ENCODE results near the gene STAP2. TPM values are rescaled to one million over a fixed set of nuclear protein-coding genes. Genes with fewer than 3 reads are reported as not detected.
A peak's percentile ranks its signal among the peaks of the same experiment; 100 is the strongest.
"Not testable (repeated sequence)": the region's sequence is repeated elsewhere in the genome, so short reads cannot be mapped to it uniquely, and the experiment has no call there.

Gene STAP2
- total RNA-seq, 1 donor from 2014 or later: 14.7 TPM

GRCh38 chr19:4357921-4358326 lies 19.3 kb upstream of the STAP2 start:
- DNase-seq: no peak

DNA sequence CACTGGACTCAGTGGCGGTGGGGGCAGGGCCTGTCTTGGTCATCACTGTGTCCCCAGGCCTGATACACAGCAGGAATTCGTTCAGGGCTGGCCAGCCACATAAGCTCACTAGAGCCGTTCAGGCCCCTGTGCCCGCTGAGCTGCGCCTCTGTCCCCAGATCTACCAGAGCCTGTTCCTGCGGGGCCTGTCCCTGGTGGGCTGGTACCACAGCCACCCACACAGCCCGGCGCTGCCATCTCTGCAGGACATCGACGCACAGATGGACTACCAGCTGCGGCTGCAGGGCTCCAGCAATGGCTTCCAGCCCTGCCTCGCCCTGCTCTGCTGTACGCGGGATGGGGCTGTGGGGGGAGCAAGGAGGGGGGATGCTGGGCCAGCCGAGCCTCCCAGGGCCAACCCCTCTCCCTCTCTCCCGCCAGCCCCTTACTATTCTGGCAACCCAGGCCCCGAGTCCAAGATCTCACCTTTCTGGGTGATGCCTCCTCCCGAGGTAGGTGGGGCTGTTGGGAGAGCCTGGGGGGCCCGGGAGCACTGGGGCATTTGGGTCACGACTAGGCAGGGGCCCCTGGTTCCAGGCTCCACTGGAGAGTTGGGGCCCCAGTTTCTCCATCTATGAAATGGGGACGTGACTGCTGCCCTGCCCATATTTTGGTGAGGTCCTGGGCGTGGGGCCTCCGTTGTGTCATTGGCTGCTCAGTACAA lies 18.6 kb upstream of the STAP2 start:
- DNase-seq: no peak

DNA sequence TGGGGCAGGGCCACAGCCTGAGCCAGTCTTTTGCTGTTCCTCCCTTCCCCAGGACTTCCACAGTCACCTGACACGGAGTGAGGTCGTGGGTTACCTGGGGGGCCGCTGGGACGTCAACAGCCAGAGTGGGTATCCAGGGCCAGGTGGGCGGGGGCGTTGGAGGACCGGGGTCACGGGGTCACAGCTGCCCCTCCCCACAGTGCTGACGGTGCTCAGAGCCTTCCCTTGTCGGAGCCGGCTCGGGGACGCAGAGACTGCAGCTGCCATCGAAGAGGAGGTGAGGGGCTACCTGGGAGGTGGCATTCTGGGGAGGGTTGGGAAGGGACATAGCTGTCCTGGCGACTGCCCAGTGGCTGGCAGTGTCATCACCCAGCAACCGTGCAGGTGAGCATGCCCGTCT lies 16.3 kb upstream of the STAP2 start:
- DNase-seq: no peak

DNA sequence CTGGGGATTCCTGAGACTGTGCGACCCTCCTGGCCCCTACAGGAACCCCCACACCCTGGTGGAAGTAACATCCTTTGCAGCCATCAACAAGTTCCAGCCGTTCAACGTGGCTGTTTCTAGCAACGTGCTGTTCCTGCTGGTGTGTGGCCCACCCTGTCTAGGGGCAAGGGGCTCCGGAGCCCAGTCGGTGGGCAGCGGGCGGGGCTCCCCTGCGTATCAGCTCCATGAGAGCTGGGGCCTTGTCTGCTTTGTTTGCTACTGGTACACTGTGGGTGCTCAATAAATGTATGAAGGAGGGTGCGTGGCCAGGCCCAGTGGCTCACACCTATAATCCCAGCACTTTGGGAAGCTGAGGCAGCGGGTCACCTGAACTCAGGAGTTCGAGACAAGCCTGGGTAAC lies 15.7 kb upstream of the STAP2 start:
- no peak for DNase-seq

DNA sequence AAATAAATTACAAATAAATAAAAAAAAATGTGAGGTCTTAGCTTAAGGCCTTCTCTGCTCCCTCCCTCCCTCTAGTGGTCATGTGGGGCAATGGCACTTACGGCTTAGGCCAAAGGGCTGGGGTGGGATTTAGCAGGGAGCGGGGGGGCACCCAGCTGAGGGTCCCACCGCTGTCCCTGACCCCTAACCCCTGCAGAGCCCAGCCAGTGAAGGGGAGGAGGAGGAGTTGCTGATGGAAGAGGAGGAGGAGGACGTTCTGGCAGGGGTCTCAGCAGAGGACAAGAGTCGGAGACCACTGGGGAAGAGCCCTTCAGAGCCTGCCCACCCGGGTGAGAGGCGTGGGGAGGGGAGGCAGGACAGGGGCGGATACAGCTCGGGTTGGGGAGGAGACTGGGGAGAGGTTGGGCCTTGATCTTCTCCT lies 14.1 kb upstream of the STAP2 start:
- DNase-seq: peak; percentile 79

DNA sequence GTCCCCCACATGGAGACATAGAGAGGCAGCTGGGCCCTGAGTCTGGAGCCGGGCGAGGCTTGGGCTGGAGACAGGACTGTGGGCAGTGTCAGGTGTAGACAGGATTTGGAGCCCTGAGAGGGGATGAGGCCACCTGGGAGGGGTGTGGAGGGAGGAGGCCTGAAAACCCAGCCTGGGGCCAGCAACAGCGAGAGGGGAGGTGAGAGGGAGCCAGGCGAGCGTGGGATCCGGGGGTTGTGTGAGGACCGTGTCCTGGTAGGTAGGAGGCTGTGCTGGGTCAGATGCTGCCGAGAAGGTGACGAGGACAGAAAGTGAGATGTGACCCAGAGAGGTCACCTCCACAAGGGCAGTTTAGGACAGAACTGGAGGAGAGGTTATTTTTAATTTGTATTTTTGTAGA lies 12.1 kb upstream of the STAP2 start:
- DNase-seq: no peak

DNA sequence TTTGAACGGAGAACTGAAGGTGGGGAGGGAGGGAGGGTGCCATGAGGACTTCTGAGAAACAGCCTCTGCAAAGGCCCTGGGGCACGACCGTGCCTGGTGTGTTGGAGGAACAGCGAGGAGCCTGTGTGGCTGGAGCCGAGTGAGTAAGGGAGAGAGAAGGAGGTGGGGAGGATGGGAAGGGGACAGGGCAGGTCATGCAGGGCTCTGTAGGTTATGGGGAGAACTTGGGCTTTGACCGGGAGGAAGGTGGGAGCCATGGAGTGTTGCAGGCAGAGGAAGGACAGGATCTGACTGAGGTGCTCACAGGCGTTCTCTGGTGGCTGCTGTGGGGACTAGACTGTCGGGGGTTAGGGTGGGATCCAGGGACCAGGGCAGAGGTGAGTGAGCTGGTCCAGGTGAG lies 11.5 kb upstream of the STAP2 start:
- no peak for DNase-seq

DNA sequence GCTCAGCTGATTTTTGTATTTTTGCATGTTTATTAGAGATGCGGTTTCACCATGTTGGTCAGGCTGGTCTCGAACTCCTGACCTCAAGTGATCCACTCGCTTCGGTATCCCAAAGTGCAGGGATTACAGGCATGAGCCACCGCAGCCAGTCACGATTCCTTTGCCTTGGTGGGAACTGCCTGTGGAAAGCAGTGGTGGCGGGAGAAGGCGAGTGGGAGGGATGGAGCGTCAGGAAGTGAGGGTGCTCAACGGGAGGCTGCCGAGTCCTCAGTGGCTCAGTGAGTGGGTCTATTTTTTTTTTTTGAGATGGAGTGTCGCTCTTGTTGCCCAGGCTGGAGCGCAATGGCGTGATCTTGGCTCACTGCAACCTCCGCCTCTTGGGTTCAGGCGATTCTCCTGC lies 10.6 kb upstream of the STAP2 start:
- not testable (repeated sequence) for DNase-seq

DNA sequence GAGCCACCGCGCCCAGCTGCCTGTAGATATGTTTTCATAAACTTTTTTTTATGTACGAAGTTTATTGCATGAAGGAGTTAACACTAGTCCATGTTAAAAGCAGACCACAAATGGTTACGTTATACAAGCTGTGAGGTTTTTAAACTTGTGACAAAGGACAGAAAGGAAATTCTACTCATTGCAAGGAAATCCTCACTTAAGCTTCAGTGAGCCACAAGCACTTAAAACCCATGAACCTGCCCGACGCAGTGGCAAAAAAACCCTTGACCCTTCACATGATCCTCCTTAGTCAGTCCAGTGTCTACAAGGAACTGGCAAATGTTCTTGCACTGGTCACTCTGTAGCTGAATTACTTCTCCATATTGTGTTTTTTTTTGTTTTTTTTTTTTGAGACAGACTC lies 8.9 kb upstream of the STAP2 start:
- no peak for DNase-seq

GRCh38 chr19:4346020-4346383 lies 7.4 kb upstream of the STAP2 start:
- no peak for DNase-seq

DNA sequence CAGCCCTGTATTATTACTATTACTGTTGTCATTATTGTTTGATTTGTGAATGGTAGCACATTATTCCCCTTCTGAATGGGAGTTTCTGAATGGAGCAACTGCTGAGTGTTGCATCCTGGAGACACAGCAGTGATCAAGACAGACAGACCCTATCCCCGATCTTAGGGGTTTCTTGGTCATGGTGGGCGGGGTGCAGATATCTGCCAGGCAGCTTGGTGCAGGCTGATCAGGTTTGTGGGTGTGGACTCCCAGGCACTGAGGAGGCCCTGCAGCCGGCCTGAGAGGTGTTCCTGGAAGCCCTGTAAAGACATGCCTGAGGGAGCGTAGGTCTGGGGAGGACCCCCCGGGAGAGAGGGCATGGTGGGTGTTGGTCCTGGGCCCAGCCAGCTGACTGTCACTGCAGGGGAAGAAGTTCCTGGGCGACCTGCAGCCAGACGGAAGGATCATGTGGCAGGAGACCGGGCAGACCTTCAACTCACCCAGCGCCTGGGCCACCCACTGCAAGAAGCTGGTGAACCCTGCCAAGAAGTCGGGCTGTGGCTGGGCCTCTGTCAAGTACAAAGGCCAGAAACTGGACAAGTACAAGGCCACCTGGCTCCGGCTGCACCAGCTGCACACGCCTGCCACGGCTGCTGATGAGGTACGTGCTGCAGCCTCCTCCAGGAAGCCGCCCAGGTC lies 6.9 kb upstream of the STAP2 start:
- DNase-seq: no peak

- DNase-seq: peak; percentile 96
These were observed 5.0 kb upstream of the STAP2 start, which contains the start of gene MPND for GRCh38 chr19:4343370-4344307. Gene MPND (plus strand): TSS chr19:4343562. CDS start chr19:4343594, 32 bp downstream.

DNA sequence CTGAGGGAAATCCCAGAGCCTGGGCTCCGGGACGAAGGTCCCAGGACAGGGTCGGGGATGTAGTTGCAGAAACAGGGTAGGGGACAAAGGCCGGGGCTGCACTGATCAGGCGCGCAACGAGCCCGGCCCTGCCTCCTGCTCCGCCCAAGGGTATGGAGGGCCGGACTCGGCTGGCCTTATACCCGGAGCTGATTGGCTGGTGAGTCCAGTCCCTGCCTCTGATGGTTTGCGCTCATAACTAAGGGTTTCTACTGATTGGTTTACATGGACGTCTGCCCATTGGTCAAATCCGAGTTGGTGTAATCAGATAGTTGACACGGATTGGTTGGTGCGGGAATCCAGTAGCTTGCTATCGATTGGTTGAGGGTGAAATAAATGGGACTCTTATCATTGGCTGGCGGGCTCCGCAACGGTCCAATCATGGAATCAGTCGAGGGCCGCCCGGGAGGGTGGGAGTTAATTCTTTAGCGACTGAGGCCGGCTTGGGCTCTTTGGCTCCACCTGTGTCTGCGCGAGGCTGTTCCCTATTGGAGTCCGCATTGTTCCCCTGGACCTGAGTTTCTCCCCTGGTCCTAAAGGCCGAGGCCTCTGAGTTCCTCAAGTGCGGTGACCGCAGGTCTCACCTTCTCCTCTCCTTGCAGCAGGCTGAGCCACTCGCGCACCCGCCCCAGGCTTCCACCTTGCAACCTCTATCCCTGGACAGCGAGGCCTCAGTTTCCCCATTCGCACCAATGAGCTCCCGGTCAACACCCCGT lies 4.2 kb upstream of the STAP2 start:
- peak; percentile 100 for DNase-seq

DNA sequence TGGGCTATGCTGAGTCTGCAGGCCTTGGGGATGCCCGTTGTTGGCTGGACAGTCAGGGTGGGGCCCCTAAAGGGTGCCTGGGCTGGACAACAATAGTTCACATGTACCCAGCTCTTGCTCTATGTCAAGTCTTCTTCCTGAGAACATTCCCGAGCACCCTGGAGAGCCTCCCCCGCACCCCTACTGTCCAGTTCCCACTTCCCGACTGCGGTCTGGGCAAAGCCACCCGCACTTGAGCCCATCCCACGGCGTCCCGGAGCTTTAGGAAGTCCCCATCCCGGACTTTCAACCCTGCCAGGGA lies 3.6 kb upstream of the STAP2 start:
- no peak for DNase-seq

DNA sequence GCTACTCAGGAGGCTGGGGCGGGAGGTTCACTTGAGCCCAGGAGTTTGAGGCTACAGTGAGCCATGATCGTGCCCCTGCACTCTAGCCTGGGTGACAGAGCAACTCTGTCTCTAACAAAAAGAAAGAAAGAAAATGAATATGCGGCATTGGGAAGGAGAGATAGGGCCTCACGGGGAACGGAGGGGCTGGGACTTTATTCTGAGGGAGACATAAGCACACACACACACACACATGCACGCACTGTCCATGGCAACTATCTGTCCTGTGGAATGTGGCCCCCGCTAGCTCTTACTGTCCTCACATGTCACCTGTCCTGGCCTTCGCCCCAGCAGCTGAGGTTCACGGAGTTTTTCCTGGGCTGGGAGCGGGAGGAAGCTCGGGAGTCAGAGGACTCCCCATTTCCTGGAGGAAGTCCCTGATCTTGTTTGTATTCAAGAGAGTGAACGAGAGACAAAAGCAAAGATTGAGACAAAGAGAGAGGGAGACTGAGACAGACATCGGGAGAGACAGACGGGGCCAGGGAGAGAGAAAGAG lies 654 bp downstream of the STAP2 start:
- DNase-seq: peak; percentile 30

DNA sequence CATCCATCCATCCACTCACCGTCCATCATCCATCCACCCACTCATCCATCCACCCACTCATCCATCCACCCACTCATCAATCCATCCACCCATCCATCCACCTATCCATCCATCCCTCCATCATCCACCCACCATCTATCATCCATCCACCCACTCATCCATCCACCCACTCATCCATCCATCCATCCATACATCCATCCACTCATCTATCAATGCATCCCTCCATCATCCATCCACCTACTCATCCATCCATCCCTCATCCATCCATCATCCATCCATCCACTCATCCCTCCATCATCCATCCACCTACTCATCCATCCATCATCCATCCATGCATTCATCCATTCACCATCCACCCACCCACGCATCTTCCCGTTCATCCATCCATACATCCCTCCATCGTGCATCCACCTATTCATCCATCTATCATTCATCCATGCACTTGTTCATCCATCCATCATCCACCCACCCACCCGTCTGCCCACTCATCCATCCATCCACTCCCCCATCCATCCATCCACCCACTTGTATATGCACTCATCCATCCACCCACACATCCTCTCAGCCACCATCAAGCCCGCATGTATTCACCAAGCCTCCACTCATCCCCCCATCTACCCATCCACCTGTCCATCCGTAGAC lies 3.6 kb downstream of the STAP2 start:
- DNase-seq: no peak

GRCh38 chr19:4329858-4330257 lies 8.8 kb downstream of the STAP2 start:
- DNase-seq: no peak

- peak; percentile 15 for DNase-seq
These were observed 9.5 kb downstream of the STAP2 start for GRCh38 chr19:4328991-4329681.

DNA sequence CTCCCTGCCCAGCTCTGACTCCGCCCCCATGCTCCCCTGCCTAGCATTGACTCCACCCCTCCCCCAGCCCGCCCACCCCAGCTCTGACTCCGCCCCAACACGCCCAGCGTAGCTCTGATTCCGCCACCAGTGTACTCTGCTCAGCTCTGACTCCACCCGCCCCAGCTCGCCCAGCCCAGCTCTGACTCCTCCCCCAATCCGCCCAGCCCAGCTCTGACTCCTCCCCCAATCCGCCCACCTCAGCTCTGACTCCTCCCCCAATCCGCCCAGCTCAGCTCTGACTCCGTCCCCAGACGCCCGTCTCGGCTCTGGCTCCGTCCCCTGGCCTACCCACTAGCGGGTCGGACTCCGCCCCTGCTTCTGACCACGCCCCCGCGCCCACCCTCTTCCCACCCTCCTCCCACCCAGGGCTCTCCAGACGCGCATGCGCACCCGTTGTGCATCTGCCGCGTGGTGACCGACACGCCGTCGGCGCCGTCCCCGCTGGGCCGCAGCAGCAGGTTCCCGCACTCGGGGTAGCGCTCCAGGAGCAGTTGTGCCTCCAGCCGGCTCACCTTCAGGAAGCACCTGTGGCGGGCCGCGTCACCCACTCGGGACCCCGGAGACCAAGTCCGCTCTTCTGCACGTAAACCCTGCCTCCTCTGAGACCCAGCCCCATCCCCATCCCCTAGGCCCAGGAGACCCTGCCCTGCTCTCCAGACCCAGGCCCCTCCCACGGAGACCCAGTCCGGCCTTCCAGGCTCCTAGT lies 10.2 kb downstream of the STAP2 start:
- peak; percentile 99 for DNase-seq

GRCh38 chr19:4327877-4328242 lies 10.8 kb downstream of the STAP2 start:
- no peak for DNase-seq

Data from tongue (tissue), 2 donors.